Left kidney (tissue), 2 donors: ENCODE data around the gene TPPP2. TPM values are rescaled to one million over a fixed set of nuclear protein-coding genes. Genes with fewer than 3 reads are reported as not detected.
A peak's percentile ranks its signal among the peaks of the same experiment; 100 is the strongest.

ENCODE experiments used
- DNase-seq: peaks from one replicate; pipeline ENCODE4 v3.0.0-alpha.2; 2013
- polyA plus RNA-seq: library from polyadenylated mRNA; unstranded; fragments of 120-200 nt; gene quantifications from one replicate; pipeline ENCODE4 v1.2.1, GENCODE V29; 2013; ENCODE audit not compliant: insufficient read length

TPPP2 gene
- polyA plus RNA-seq, 1 donor: 2.7 TPM

DNA sequence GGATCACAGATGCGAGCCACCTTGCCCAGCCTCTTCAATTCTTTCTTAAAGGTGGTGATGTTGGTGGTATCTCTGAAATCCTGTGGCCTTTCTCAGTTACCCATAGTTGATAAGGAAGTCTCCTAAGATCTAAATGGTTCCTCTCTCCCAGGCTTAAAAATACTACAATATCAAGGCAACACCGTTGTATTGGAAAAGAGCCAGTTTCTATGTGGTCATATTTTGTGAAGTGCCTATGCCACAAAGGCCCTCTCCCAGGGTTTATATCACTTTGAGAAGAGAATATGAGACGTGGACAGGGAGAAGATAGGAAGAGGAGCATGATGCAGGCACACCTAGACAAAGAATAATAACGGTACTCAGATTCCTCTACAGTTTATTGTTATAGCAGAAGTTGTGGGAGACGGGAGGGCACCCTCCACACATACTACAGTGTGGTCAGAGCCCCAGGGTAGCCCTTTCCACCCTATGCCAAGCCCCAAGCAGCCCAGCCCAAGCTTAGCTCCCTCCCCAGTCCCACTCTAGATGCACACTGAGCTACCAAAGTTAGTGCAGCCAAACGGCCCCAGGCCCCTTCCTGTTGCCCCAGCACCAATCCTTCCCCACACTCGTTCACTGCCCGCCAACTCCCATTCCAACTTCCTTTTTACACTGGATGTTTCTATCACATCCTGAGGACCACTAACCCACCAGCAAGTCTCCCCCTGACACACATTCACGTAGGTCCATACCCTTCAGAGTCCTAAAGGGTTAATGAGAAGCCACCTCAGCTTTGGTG lies 13.4 kb upstream of the TPPP2 start:
- DNase-seq: no peak

- no peak for DNase-seq
Measured at GRCh38 chr14:21017528-21018245, 12.3 kb upstream of the TPPP2 start.

DNA sequence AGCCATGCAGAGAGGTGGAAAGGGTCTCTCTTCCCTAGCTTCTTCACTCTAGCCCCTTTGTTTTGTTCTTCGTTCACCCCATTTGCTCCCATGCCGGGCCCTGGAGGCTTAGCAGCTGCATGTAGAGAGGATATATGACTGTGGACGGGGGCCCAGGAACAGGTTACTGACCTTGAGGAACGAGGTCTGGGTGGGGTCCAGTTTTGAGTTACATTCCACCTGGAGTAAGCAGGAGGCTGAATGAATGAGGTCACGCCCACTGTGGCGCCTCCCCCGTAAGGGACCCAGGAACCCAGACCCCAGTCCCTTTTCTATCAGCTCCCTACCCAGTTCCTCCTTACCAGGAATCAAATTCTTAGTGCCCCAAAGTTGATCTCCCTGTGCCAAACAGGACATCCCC lies 11.7 kb upstream of the TPPP2 start:
- DNase-seq: no peak

GRCh38 chr14:21018781-21019180 lies 11.2 kb upstream of the TPPP2 start:
- DNase-seq: no peak

GRCh38 chr14:21019366-21019765 lies 10.7 kb upstream of the TPPP2 start:
- no peak for DNase-seq

DNA sequence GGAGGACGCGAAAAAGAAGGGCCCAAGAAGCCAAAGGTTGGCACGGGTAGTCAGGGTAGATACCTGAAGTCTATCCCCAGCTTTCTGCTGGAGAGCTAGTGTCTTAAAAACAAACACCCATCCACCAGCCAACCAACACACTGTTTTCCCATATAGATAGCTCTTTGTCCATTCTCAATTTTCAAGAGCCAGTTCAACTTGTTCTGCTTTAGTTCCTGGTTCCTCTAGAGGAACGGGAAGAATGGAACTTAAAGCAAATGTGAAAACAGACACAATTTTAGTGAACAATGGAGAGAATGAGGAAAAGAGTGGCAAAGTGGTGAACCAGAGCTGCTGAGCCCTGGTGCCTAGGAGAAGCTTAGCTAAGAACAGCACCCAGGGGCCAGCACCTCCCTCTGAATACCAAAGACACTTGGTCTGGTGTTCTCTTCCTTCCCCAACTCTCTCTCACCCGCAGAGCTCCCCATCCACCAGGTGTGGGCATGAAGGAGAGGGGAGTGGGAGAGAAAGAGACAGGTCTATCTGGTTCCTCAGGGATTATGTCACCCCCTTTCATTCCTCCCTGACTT lies 9.0 kb upstream of the TPPP2 start:
- no peak for DNase-seq

- no peak for DNase-seq
Measured at GRCh38 chr14:21022686-21023085, 7.3 kb upstream of the TPPP2 start.

DNA sequence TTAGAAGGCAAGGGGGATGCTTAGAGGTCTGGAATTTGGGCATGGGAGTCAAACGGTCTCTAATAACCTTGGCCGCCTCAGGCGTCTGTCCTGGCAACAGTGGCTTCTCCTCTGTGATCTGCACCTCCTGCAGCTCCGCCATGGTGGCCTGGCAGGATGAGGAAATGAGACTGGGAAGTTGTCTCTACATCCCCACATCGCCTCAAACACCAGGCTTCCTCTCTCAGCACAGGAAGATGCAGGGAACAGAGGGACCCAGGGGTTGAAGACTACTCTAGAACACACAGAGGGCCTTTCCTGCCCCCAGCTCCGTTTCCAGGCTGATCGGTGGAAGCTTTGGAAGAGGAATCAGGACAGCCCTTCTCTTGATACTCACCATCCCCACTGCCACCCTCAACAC lies 6.8 kb upstream of the TPPP2 start:
- no peak for DNase-seq

DNA sequence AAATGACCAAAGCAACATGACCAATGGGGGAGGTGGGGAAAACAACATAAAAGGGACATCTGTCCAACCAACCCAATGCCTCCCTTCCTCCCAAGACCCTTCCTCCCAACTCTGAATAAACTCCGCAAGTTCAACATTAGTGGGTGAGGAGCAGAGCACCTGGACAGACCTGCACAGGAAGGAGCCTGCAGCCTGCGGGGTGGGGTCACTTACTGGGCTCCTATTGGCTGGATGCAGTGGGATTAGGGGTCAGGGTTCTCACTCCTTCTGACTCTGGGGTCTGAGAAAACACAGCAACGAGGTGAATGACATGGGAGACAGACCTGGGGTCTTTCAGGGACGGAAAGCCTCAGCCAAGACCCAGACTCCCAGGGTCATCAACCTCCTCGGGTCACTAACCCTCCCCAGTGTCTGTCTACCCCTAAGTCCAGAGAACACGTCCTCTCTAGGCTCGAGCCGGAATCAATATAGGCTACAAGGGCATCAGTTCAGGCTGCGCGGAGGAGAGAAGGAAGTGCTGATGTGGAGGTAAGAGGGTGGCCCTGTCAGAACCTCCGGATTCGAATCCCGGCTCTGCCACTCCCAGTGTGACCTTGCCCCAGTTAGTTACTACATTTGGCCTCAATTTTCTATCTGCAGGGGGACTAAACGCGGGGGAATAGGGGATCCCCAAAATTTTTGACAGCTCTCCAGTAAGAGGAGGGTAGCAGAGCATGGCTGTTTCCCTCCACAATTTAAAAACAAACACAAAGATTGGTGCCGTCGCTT lies 6.0 kb upstream of the TPPP2 start:
- DNase-seq: no peak

DNA sequence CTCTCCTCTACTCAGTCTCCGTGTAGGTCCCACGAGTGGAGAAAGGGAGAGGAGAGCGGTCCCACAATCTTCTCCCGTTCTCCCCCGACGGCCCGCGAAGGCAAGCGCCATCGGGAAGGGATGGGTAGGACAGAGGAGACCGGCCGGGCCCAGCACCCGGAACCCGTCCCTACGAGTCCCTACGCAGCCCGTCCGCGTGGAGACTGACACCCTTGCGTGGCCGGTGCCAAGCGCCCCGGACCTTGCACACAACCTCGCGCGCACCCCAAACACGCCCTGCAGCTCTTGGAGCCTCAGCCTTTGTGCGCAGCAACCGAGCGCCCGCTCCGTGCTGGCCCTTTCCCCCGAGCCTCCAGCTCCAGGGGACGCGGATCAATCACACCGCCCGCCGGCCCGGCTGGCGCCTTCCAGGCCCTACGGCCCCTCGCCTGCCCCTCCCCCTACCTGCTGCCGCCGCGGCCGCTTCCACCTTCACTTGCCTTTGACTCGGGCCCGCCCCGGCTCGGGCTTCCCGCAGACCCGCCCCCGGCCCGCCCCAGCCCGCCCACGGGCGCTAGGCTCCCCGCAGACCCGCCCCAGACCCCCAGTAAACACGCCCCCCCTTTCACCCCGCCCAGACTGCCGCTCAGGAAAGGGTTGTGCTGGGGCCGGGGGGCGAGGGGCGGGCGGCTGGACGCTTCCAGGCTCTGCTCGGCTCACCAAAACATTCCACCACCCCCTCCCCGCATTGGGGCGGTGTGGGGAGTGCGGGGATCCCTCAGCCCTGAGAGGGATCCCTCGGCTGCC lies 5.2 kb upstream of the TPPP2 start, which contains the start of gene NDRG2:
TSS of gene NDRG2 (minus strand) at position 477 of the 786 bp plus-strand sequence. CDS start 1,746 bp downstream, outside the sequence.
- DNase-seq: peak; percentile 77

- DNase-seq: no peak
Measured at GRCh38 chr14:21025371-21026273, 4.4 kb upstream of the TPPP2 start.

DNA sequence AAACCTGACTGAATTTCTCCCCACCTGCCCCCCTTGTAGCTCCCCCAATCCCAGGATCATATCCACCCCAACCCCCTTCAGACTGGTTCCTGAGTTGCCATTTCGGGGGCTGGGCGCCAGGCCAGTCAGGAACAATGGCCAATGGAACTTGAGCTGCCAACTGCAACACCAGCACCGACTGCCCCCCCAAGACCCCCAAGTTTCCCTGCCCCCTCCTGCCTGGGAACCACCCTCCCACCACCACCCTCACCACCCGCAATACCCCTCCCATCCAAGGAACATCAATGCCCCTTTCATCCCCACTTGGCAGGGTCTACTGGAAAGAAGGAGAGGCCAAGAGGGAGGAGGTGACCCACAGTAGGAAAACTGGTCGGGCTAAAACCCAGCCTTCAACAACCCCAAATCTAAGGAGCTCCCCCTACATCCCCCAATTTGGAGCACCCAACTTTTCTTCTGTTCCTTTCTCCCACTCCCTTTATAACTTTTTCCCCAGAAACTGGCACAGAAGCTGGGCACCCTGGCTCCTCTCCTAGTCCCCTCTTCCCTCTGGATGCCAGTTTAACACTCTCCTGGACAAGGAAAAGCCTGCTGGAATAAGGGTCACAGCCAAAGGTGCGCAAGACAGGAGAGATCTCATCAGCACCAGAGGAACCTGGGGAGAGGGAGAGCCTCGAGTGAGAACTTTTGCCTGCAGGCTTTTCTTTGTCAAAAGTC lies 3.6 kb upstream of the TPPP2 start:
- no peak for DNase-seq

- DNase-seq: no peak
Measured at GRCh38 chr14:21026988-21027315, 3.1 kb upstream of the TPPP2 start.

DNA sequence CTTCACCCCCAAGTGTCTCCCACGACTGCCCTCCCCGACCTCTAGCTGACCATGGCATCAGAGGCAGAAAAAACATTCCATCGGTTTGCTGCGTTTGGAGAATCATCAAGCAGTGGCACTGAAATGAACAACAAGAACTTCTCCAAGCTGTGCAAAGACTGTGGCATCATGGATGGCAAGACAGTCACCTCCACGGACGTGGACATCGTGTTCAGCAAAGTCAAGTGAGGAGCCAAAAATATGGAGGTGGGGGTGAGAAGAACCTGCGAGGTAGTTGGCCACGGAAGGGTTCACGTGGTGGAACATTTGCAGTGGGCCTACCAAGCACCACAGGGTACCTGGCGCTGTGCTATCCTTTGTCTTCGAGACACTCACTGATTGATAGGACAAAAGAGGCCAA lies 514 bp downstream of the TPPP2 start:
- DNase-seq: no peak

DNA sequence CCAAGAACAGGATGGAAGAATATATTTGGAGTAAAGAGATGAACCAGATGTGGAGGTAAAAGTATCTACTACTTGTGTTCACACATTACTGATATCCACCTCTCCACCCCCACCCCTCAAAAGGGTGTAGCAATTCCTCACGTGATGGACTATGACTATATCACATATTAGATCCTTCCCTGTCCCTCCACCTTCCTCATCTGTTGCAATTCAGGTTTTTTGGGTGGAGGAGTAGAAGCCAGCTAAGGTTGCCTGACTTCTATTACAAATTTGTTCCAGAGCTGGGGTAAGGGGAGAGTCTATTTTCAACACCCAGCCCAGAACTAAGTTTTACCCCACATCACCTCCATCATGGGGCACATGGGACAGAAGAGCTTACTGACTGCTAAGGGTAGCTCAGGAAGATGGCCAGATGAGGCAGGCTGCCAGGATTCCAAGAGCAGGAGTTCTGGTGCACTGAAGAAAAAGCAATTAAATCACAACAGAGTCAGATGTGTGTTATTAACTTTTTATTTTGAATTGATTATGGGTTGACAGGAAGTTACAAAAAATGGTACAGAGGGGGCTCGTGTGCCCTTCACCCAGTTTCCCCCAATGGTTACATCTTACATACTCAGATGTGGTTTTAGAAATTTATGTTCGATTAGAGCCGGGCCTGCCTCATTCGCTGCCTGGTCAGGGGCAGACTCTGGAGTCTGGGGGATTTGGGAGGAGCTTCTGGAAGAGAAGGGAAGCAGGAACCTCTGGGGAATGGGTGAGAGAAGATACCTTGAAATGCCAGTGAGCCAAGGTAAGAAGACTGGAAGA lies 2.5 kb downstream of the TPPP2 start:
- no peak for DNase-seq

DNA sequence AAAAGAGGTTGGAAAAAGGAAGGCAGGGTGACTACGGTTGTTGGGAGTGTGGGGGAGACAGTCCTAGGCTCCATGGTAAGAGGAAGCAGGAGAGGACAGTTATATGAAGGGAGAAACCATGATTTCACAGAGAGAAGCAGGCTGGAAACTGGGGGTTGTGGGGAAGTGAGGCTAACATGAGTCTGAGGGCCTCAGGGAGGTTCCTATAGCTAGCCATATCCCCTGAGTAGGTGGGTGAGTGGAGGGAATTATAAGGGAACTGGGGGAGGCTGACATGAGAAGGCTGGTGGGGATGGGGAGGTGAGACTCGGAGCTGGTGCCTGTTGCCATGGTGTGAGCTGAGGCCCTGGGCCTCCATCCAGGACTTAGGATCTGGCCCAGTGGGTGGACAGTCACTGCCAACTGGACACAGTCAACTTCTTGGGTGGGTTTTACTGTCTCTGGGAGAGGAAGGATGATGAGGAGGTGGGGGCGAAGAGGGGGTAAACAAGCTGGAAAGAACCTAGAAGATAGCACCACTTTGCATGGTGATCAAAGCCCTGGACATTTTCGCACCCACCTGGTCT lies 3.2 kb downstream of the TPPP2 start:
- DNase-seq: no peak

DNA sequence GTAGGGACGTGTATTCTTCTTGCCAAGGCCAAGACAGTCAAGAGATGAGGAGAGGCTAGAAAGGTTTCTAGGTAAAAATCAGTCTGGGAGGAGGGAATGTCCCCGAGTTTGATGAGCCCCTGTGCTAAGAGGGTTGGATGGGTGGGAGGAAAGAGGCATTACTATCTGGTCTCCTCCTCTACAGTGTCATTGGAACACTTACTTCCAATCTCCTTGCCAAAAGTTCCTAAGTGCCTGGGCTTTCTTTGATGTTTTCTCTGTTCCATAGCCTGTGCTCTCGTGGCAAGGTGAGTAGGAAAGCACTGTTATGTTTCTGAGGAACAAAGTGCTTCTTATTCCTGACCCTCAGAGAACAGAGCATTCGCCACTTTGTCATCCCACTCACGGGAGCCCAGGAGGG lies 4.7 kb downstream of the TPPP2 start, which contains the start of gene RNASE13:
TSS of gene RNASE13 (minus strand) at position 101 of the 400 bp plus-strand sequence. CDS start 519 bp downstream, outside the sequence.
- no peak for DNase-seq

DNA sequence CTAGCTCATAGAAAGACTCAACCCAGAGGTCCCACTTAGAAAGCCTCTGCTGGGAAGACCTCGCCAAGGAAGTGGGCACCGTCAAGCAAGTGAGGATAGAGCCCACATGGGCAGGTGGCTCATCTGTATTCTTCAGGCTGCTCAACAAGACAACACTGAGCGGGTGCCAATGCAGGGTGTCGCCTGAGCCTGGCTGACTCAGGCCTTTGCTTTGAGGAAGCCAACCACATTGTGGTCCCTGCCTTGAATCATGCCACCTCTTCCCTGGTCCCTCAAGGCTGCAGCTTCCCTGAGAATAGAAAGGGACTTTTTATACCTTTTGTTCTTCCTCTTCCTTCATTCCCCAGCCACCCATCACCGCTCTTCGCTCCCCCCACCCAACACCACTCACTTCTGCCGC lies 6.7 kb downstream of the TPPP2 start:
- no peak for DNase-seq

- DNase-seq: no peak
Measured at GRCh38 chr14:21037156-21037555, 7.1 kb downstream of the TPPP2 start.
